Astrocyte (in vitro differentiated cells and primary cell): ENCODE data around the gene DDIT4.

ENCODE experiments used
- EZH2 ChIP-seq: IDR thresholded peaks from 2 replicates; pipeline ENCODE4 v1.6.1; 2012; ENCODE audit warnings: mild to moderate bottlenecking, low read length, inconsistent platforms; ENCODE audit not compliant: insufficient read depth
- TF ChIP-seq, protein P1 (sequence below): IDR thresholded peaks from 2 replicates; pipeline ENCODE4 v1.5.1; 2011; ENCODE audit warnings: low read depth, mild to moderate bottlenecking, inconsistent platforms, low read length, moderate library complexity; ENCODE audit not compliant: insufficient read depth

DNA sequence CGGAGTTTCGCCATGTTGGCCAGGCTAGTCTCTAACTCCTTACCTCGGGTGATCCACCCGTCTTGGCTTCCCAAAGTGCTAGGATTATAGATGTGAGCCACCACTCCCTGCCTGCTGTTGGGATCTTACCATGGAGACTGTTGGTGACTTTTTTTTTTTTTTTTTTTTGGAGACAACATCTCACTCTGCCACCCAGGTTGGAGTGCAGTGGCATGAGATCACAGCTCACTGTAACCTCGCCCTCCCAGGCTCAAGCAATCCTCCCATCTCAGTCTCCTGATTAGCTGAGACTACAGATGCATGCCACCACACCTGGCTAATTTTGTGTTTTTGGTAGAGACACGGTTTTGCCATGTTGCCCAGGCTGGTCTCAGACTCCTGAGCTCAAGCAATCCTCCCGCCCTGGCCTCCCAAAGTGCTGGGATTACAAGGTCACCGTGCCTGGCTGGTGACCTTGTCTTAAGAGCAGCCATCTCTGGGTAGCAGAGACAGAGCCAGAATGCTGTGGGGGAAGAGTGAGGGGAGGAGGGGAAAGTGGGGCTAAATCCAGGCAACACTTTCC, 32.0 kb upstream of the DDIT4 start:
- TF ChIP-seq, protein P1, sequence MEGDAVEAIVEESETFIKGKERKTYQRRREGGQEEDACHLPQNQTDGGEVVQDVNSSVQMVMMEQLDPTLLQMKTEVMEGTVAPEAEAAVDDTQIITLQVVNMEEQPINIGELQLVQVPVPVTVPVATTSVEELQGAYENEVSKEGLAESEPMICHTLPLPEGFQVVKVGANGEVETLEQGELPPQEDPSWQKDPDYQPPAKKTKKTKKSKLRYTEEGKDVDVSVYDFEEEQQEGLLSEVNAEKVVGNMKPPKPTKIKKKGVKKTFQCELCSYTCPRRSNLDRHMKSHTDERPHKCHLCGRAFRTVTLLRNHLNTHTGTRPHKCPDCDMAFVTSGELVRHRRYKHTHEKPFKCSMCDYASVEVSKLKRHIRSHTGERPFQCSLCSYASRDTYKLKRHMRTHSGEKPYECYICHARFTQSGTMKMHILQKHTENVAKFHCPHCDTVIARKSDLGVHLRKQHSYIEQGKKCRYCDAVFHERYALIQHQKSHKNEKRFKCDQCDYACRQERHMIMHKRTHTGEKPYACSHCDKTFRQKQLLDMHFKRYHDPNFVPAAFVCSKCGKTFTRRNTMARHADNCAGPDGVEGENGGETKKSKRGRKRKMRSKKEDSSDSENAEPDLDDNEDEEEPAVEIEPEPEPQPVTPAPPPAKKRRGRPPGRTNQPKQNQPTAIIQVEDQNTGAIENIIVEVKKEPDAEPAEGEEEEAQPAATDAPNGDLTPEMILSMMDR, result no peak
- TF ChIP-seq EZH2, result no peak
